Measurements from ENCODE around the gene DHRSX. TPM values are rescaled to one million over a fixed set of nuclear protein-coding genes. Genes with fewer than 3 reads are reported as not detected.
"Not testable (repeated sequence)": the region's sequence is repeated elsewhere in the genome, so short reads cannot be mapped to it uniquely, and the experiment has no call there.

The DHRSX gene
- total RNA-seq, 2 donors from 2014 or later = 24.2 to 37.1 TPM

GRCh38 chrX:2391869-2392606, 108.7 kb downstream of the DHRSX start:
- TF ChIP-seq CTCF (IDR thresholded peaks at IDR 0.05) (no peak), POLR2A (IDR thresholded peaks at IDR 0.05) (no peak), POLR2AphosphoS5 (IDR thresholded peaks at IDR 0.05) (no peak)
- no peak for DNase-seq (ENCODE audit: low spot score)
- H3K36me3 ChIP-seq = no peaks in the 10 kb centered on the region
- 80% methylated on average over 15 of the region's 15 CpGs for WGBS
- H3K4me1 ChIP-seq (replicated peaks) = no peaks in the 10 kb centered on the region
- intact Hi-C loops (cut with DNase I) = no loop called here
- H3K4me3 ChIP-seq = no peak overlapping the region
- no peaks in the 10 kb centered on the region for H3K9me3 ChIP-seq
- H3K27ac ChIP-seq = no peak overlapping the region
- no peaks in the 10 kb centered on the region for H3K27me3 ChIP-seq (replicated peaks; ENCODE audit: insufficient read depth)

- H3K27ac ChIP-seq = no peak overlapping the region
Measured at GRCh38 chrX:2390754-2391153, 110.0 kb downstream of the DHRSX start.

GRCh38 chrX:2389731-2390130, 111.0 kb downstream of the DHRSX start:
- H3K27ac ChIP-seq; H3K36me3 ChIP-seq; H3K9me3 ChIP-seq; H3K27me3 ChIP-seq (replicated peaks; ENCODE audit: insufficient read depth); intact Hi-C loops (cut with DNase I); H3K4me1 ChIP-seq (replicated peaks); DNase-seq (ENCODE audit: low spot score); H3K4me3 ChIP-seq: not testable (repeated sequence)
- WGBS = 94% methylated on average over 15 of the region's 15 CpGs

More at GRCh38 chrX:2390754-2391153, 110.0 kb downstream of the DHRSX start:
- no peaks in the 10 kb centered on the region for H3K9me3 ChIP-seq
- TF ChIP-seq CTCF (IDR thresholded peaks at IDR 0.05) = no peak
- no peak for TF ChIP-seq POLR2AphosphoS5 (IDR thresholded peaks at IDR 0.05)
- no peak for TF ChIP-seq POLR2A (IDR thresholded peaks at IDR 0.05)
- H3K36me3 ChIP-seq = no peaks in the 10 kb centered on the region
- 93% methylated on average over 5 of the region's 5 CpGs for WGBS
- no peaks in the 10 kb centered on the region for H3K4me1 ChIP-seq (replicated peaks)
- intact Hi-C loops (cut with DNase I) = no loop called here
- no peak overlapping the region for H3K4me3 ChIP-seq
- no peaks in the 10 kb centered on the region for H3K27me3 ChIP-seq (replicated peaks; ENCODE audit: insufficient read depth)
- no peak for DNase-seq (ENCODE audit: low spot score)

- H3K27ac ChIP-seq = no peak overlapping the region
- no peaks in the 10 kb centered on the region for H3K36me3 ChIP-seq
- no peak overlapping the region for H3K4me3 ChIP-seq
- intact Hi-C loops (cut with DNase I) = no loop called here
- DNase-seq (ENCODE audit: low spot score) = no peak
- 89% methylated on average over 6 of the region's 6 CpGs for WGBS
- H3K4me1 ChIP-seq (replicated peaks) = no peaks in the 10 kb centered on the region
- H3K27me3 ChIP-seq (replicated peaks; ENCODE audit: insufficient read depth) = no peaks in the 10 kb centered on the region
- H3K9me3 ChIP-seq = no peaks in the 10 kb centered on the region
- TF ChIP-seq CTCF (IDR thresholded peaks at IDR 0.05) (no peak), POLR2AphosphoS5 (IDR thresholded peaks at IDR 0.05) (no peak), POLR2A (IDR thresholded peaks at IDR 0.05) (no peak)
Measured at GRCh38 chrX:2389324-2389723, 111.5 kb downstream of the DHRSX start.

- 81% methylated on average over 4 of the region's 4 CpGs for WGBS
- intact Hi-C loops (cut with DNase I) = no loop called here
- Histone ChIP-seq H3K27me3 (replicated peaks; ENCODE audit: insufficient read depth) (no peaks in the 10 kb centered on the region), H3K27ac (no peak overlapping the region), H3K36me3 (no peaks in the 10 kb centered on the region), H3K4me3 (no peak overlapping the region), H3K4me1 (replicated peaks) (no peaks in the 10 kb centered on the region), H3K9me3 (no peaks in the 10 kb centered on the region)
- TF ChIP-seq CTCF (IDR thresholded peaks at IDR 0.05) (no peak), POLR2AphosphoS5 (IDR thresholded peaks at IDR 0.05) (no peak), POLR2A (IDR thresholded peaks at IDR 0.05) (no peak)
- DNase-seq (ENCODE audit: low spot score) = no peak
Measured at GRCh38 chrX:2388669-2389068, 112.1 kb downstream of the DHRSX start.

Measured in prostate gland (tissue), 2 donors.